AG04450 (cell line): ENCODE results near the gene NDUFAB1. TPM values are rescaled to one million over a fixed set of nuclear protein-coding genes. Genes with fewer than 3 reads are reported as not detected.

ENCODE experiments used
- CTCF ChIA-PET: fragments of 300-600, 350-600 bp; formaldehyde crosslinking; extraction: SDS; loops from one replicate; lab custom pipeline; 2022; ENCODE audit warnings: antibody characterized with exemption, inconsistent platforms; lab: Charles Lee
- POLR2A ChIA-PET: fragments of 350-600 bp; formaldehyde crosslinking; extraction: SDS; loops from one replicate; lab custom pipeline; 2021; ENCODE audit warnings: antibody characterized with exemption, inconsistent platforms; lab: Yijun Ruan, JAX
- DNase-seq: peaks from one replicate; pipeline ENCODE4 v3.0.0-alpha.2; 2011; ENCODE audit warnings: low read depth, low spot score
- H3K27ac ChIP-seq: one replicate; pipeline ENCODE4 v1.5.1; 2012; ENCODE audit warnings: low read depth, low read length, control low read depth
- H3K27me3 ChIP-seq: one replicate; pipeline ENCODE4 v1.6.0; 2012; ENCODE audit warnings: low read length; ENCODE audit not compliant: control insufficient read depth, insufficient read depth
- H3K4me3 ChIP-seq: 2 replicates; pipeline ENCODE4 v1.5.1; 2011; ENCODE audit warnings: mild to moderate bottlenecking, low read depth, low read length, control low read depth
- H3K9me3 ChIP-seq: 2 replicates; pipeline ENCODE4 v1.5.1; 2012; ENCODE audit warnings: low read length; ENCODE audit not compliant: control insufficient read depth, insufficient read depth
- CTCF ChIP-seq: IDR thresholded peaks from 2 replicates; pipeline ENCODE4 v1.5.1; 2011; ENCODE audit warnings: low read depth, low read length, control low read depth, inconsistent platforms
- polyA plus RNA-seq: library from polyadenylated mRNA; depleted of rRNA; stranded (reverse); fragments of >200 nt; gene quantifications from 2 replicates; pipeline ENCODE4 v1.2.3, GENCODE V29; 2011

The NDUFAB1 gene
- polyA plus RNA-seq, 1 experiment = 130 TPM

GRCh38 chr16:23564575-23565363, 31.3 kb downstream of the NDUFAB1 start:
- TF ChIP-seq CTCF = no peak
- H3K4me3 ChIP-seq = no peak overlapping the region
- CTCF ChIA-PET = no interaction called here
- H3K27me3 ChIP-seq = no peaks in the 10 kb centered on the region
- H3K27ac ChIP-seq = no peak overlapping the region
- H3K9me3 ChIP-seq = no peaks in the 10 kb centered on the region
- POLR2A ChIA-PET = no interaction called here
- DNase-seq = no peak

GRCh38 chr16:23563186-23563585, 32.9 kb downstream of the NDUFAB1 start:
- Histone ChIP-seq H3K27ac (no peak overlapping the region), H3K4me3 (no peak overlapping the region), H3K9me3 (no peaks in the 10 kb centered on the region), H3K27me3 (no peaks in the 10 kb centered on the region)
- CTCF ChIA-PET = interaction anchor here (0.6 kb wide), 1 partner anchor 64 kb away, joined by 3 read pairs; no protein-coding TSS in a partner anchor
- no peak for TF ChIP-seq CTCF
- no peak for DNase-seq
- POLR2A ChIA-PET = no interaction called here

GRCh38 chr16:23562505-23562904, 33.6 kb downstream of the NDUFAB1 start:
- CTCF ChIA-PET = no interaction called here
- Histone ChIP-seq H3K27me3 (no peaks in the 10 kb centered on the region), H3K4me3 (no peak overlapping the region)

GRCh38 chr16:23561586-23561985, 34.5 kb downstream of the NDUFAB1 start:
- POLR2A ChIA-PET = no interaction called here
- H3K4me3 ChIP-seq = no peak overlapping the region
- no peak for TF ChIP-seq CTCF
- H3K27ac ChIP-seq = no peak overlapping the region
- no peak for DNase-seq
- CTCF ChIA-PET = interaction anchor here (1.3 kb wide), 1 partner anchor 26 kb away, joined by 3 read pairs; no protein-coding TSS in a partner anchor
- peaks cover 3% of the 10 kb centered on the region; the same call in 1 of the 2 replicates for H3K9me3 ChIP-seq
- no peaks in the 10 kb centered on the region for H3K27me3 ChIP-seq

More at GRCh38 chr16:23562505-23562904, 33.6 kb downstream of the NDUFAB1 start:
- no peak for TF ChIP-seq CTCF
- no peaks in the 10 kb centered on the region for H3K9me3 ChIP-seq
- DNase-seq = no peak
- POLR2A ChIA-PET = no interaction called here
- H3K27ac ChIP-seq = no peak overlapping the region
